HL-60 (cell line): ENCODE results near the gene GPD1L.

ENCODE experiments used
- DNase-seq, 2 experiments: peaks; one replicate each; pipeline ENCODE4 v3.0.0-alpha.2; 2010 to 2020; ENCODE audit warnings: low read depth in 1 of 2, low spot score in 1 of 2
- H3K27ac ChIP-seq: fragments of 250-450 bp; sonication (Bioruptor Pico); replicated peaks from 2 replicates; pipeline ENCODE4 v1.5.1; 2020; ENCODE audit warnings: mild to moderate bottlenecking, moderate library complexity
- H3K27me3 ChIP-seq: fragments of 250-450 bp; sonication (Bioruptor Pico); 2 replicates; pipeline ENCODE4 v1.5.1; 2021; ENCODE audit warnings: mild to moderate bottlenecking, moderate library complexity; ENCODE audit not compliant: insufficient read depth, poor library complexity, severe bottlenecking
- H3K4me3 ChIP-seq: replicated peaks from 2 replicates; pipeline ENCODE4 v1.5.1; 2011; ENCODE audit warnings: mild to moderate bottlenecking, control low read depth, low read length; ENCODE audit not compliant: insufficient read depth
- CTCF ChIP-seq: IDR thresholded peaks from one replicate; pipeline ENCODE4 v1.5.1; 2011; ENCODE audit warnings: low read length, control low read depth, inconsistent platforms; ENCODE audit not compliant: insufficient read depth
- GABPA ChIP-seq: IDR thresholded peaks from 2 replicates; pipeline ENCODE4 v1.6.1; 2012; ENCODE audit warnings: low read depth
- POLR2AphosphoS5 ChIP-seq: IDR thresholded peaks from 2 replicates; pipeline ENCODE4 v1.6.1; 2012; ENCODE audit warnings: low read depth
- REST ChIP-seq: IDR thresholded peaks from 2 replicates; pipeline ENCODE4 v1.6.1; 2012; ENCODE audit warnings: low read depth; ENCODE audit not compliant: insufficient replicate concordance
- SPI1 ChIP-seq: IDR thresholded peaks from 2 replicates; pipeline ENCODE4 v1.6.1; 2012; ENCODE audit warnings: low read depth, mild to moderate bottlenecking, borderline replicate concordance

Gene GPD1L

GRCh38 chr3:32197991-32198390 lies 91.6 kb downstream of the GPD1L start:
- Histone ChIP-seq H3K4me3 (no peak overlapping the region), H3K27me3 (no peaks in the 10 kb centered on the region), H3K27ac (no peak overlapping the region)
- TF ChIP-seq SPI1 (no peak), GABPA (no peak), POLR2AphosphoS5 (no peak), REST (no peak), CTCF (no peak)
- DNase-seq, result no peak

GRCh38 chr3:32198714-32199113 lies 92.3 kb downstream of the GPD1L start:
- no peak overlapping the region for H3K4me3 ChIP-seq
- TF ChIP-seq POLR2AphosphoS5, result no peak
- no peak for TF ChIP-seq REST
- TF ChIP-seq GABPA, result no peak
- TF ChIP-seq CTCF, result no peak
- TF ChIP-seq SPI1, result no peak
- H3K27me3 ChIP-seq, result no peaks in the 10 kb centered on the region
- DNase-seq, result no peak
- H3K27ac ChIP-seq, result no peak overlapping the region

GRCh38 chr3:32200490-32200889 lies 94.1 kb downstream of the GPD1L start:
- TF ChIP-seq CTCF (no peak), POLR2AphosphoS5 (no peak), REST (no peak), GABPA (no peak), SPI1 (no peak)

More at GRCh38 chr3:32200490-32200889, 94.1 kb downstream of the GPD1L start:
- no peak for DNase-seq
- H3K4me3 ChIP-seq, result no peak overlapping the region
- H3K27ac ChIP-seq, result no peak overlapping the region
- no peaks in the 10 kb centered on the region for H3K27me3 ChIP-seq
